GM19035 (cell line): Measurements from ENCODE around the gene LZTS2.

ENCODE experiments used
- ATAC-seq: cut with Tn5 transposase; IDR thresholded peaks from one replicate; pipeline ENCODE4 v1.9.1; 2021; ENCODE audit not compliant: unreplicated experiment

The LZTS2 gene

DNA sequence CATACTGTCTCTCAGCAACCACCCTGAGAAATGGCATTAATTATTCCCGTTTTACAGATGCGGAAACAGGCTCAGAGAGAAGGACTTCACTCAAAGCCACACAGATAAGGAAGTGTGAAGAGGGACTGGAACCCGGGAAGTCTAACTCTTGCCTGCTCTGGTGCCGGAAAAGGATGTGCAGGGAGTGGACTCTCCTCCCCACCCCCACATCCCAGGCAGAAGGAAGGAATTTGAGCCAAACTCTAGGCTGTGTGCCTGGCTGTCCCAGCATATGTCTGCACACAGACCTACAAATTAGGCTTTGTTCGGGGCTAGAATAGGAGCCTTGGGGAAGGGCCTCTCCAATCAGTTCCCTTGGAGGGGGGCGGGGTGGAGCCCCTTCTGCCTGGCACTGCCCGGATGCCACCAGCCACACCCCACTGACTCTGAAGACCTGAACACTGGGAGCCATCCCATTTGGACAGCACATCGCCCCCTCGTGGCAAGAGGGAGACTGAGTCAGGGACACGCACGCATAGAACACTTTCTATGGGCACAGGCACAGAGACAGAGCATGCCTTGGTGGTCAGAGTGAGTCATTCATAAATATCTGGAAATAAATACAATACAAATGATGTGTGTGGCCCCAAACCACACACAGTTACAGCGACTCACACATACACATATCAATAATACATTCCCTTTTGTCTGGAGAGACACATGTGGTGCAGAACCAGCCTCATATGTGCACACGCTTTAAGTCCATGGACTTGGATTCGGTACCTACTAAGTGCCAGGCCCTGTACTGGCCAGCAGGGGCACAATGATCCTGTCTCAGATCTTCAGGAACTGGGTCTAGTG, 13.1 kb downstream of the LZTS2 start:
- ATAC-seq = peak; percentile 75

DNA sequence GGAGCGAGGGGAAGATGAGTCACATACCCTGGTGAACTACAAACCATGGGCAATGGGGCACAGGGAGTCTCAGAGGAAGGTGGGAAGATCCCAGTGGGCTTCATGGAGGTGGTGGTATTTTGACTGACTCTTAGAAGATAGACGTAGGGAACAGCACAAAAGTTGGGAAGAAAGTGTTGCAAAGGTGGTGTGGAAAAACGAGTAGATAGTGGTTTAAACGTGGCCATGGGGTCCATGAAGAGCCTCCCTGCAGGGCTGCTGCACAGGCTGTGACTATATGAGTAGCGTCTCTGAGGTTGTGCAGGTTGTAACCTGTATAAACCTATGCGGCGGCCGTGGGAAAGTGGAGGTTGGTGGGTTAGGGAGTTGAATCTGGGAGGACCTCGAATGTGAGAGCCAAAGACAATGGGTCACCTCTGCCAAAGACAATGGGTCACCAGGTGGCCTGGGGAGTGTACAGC, 13.8 kb downstream of the LZTS2 start:
- no peak for ATAC-seq

DNA sequence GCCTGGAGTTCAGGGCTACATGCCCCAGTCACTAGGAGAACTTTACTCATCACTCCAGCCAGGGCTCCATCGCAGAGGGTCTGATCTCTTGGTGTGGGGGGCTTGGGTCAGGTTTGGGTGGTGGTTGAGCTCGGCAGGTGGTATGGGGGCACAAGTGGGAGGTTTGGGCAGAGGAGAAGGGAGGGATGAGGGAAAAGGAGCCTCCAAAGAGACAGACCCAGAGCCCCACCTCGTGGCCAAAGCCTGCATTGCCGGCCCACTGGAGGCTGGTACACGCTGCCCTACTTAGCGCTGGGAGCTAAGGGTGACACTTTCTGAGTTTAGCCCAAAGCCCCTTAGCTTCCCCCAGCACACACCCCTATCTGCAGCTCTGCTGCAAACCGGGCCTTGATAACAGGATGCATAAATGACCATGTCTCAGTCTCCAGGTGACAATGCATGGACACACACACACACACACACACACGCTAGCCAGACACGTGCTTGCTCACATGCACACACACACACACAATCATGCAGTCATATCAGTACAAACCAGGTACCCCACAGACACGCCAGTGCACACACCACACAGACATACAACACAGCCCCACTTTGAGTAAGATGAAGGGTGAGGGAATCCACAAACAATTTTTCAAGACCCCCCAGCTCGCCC, 14.7 kb downstream of the LZTS2 start:
- ATAC-seq = no peak

DNA sequence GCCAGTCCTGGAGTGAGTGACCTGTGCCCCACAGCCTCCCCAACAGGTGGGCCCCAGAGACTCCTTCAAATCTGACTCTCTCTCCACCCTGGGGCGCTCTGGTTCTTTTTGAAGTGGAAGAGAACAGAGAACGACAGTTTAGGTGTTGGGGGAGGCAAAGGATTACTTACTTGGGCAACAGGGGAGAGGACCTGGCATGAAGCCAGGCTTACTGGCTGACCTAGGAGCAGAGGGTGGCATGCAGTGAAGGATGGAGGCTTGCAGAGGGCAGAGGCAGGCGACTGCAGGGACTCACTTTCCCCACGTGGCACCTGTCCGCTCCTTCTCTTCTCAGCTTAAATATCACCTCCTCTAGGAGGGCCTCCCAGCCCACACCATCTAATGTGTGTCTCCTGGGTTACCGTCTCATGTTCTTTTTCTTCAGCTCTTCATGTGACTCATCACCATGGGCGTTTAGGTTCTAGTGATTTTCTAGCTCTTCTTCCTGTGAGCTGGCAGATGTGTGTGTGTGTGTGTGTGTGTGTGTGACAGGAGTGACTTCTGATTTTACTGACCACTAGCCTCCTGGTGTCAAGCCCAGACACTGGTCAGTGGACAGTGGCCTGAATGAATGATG, 15.5 kb downstream of the LZTS2 start:
- no peak for ATAC-seq

DNA sequence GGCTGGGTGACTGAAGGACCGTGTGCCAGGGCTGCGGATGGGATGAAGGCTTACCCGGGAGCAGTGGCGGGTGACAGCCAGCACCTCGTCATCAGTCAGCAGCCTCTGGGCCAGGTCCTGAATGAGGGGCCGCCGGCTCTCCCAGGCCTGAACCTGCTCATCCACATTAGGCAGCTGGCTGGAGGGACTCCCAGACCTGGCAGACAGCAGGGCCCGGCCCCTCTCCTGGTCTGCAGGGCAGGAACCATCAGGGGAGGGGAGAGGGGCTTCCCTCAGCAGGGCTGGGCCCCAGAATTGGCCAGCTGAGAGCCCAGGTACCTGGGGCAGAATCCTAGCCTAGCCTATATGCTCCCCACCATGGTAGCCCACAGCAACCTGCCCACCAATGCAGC, 16.0 kb downstream of the LZTS2 start:
- ATAC-seq = no peak

DNA sequence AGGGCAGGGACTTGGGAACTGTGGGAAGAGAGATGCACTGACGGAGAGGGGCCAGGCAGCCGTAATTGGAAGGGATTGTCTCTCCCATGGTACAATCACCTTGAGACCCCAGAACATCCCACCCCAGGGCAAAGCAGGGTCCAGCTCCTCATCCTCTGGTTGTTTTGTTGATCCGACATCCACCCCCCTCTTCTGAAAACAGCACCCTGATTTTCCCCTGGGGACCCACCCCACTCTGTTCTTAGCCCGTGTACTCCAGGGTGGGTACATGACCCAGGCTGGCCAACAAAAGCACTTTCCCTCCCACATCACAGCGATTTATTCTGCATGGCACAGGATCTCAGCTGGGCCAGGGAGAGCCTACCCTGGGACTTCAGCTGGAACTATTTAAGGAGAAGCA, 17.2 kb downstream of the LZTS2 start:
- no peak for ATAC-seq

DNA sequence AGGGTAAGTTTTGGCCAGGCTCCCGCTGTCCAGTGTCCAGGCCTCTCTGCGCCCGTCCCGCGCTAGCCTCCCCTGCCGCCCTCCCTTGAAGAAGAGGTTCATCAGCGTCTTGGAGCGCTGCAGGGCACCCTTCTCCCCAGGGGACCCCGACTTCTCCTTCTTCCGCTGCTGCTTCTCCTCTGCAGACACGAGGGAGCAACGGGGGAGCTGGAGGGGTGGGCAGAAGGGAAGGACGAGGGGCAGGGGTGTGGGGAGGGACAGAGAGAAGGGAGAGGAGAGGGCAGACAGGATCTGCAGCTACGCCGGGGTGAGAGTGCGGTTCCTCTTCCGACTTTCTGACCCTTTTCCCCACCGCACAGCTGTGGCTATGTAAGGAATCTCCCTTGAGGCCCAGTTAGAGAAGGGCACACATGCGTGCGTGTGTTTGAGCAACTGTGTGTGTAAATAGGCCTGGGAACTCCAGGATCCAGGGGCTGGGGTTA, 18.6 kb downstream of the LZTS2 start:
- no peak for ATAC-seq

DNA sequence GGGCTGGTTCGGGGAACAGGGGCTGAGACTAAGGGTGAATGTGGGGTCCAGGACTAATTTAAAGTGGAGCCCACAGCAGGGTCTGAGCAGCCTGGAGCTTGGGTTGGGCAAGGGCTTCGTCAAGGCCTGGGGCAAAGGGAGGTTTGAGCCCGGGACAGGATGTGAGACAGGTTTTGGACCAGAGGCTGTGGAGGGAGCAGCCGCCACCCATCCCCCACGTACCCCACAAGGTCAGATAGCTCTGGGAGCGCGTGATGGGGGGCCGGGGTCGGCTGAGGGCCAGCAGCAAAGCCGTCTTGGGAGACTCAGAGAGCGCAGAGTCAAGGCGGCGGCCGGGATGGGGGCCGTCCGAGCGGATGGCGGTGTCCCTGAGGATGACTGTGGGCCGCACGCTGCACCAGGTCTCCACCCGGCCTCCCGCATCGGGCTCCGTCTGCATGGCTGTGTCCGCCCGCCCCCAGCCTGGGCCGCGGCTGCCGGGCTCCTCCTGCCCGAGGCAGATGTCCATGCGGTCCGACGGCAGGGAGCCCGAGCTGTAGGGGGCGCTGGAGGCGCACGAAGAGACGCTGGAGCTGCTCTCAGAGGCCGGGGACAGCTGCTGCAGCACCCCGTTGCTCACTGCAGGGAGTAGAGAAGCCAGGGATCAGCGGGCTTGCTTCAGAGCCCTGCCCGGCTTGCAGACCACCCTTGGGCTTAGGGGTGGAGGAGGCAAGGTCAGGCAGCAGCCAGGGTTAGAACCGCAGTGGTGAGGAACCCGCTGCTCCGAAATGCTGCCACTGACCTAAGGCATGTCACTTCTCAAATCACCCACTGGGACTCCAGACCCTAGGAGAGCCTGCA, 19.2 kb downstream of the LZTS2 start:
- ATAC-seq = no peak

DNA sequence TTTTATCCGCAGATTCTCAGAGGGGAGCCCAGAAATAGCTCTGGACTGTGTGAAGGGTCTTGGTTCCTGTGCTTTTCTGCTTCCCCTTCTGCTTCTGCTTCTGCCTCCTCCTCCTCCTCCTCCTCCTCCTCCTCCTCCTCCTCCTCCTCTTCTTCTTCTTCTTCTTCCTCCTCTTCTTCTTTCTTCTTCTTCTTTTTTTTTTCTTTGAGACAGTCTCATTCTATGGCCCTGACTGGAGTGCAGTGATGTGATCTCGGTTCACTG, 19.8 kb downstream of the LZTS2 start:
- ATAC-seq = no peak

DNA sequence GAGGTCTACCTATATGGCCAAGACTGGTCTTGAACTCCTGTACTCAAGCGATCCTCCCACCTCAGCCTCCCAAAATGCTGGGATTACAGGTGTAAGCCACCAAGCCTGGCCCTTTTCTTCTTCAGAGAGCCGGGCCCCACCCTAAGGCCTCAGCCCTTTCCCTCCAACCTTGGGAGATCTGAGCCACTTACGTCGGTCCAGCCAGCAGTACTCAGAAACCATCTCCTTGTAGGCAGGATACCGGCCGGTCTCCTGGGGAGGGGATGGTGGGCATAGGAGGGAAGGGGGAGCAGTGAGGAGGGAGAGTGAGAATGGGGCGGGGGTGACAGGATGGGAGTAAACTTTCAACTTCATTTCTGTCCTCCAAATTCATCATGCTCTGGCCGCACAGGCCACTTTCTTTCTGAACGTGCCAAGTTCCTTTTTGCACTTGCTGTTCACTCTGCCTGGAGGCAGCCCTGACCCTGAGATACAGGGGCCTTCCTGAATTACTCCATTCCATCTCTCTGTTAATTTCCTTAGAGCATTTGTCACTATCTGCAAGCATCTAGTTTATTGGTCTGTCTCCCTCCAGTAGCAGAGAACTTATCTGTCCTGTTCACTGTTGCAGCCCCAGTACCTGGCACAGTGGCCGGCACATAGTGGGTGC, 20.9 kb downstream of the LZTS2 start:
- ATAC-seq = no peak

DNA sequence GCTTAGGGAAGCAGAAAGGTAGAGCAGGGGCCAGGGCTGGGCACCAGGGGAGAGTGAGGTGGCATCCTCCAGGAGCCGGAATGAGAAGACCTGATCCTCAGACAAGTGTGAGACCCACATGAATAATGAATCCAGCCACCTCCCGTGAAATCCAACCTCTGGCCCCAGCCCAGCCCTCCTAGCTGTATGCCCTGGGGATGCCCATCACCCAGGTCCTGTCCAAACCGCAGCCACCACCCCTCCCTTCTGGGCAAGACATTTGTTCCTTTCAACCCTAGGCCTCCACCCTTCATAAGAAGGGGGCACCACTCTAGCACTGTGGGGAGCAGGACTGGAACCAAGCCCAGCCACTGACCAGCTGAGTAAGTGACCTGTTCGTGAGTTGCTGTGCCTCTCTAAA, 21.6 kb downstream of the LZTS2 start:
- ATAC-seq = no peak

DNA sequence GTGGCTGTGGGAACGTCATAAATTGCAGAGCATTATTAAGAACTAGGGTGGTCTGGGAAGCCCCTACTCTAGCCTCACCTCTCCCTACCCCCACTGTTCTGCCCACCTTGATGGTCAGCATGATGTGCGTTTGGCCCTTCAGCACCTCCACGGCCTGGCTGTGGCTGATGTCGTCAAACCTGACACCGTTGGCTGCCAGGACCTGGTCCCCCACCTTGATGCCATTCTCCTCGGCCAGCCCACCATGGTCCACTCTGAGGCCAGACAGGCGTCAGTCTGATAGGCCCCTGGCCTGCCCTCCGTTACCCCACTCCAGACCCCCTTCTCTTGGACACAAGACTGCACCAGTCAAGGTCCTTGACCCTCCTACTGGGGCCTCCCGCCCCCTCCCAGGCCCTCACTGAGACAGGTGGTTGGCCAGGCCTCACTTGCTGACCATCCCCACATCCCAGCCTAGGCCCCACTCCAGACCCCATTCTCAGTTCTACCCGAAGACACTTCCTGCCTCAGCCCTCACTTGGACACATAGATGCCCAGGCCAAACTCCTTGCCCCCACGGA, 22.2 kb downstream of the LZTS2 start:
- no peak for ATAC-seq

DNA sequence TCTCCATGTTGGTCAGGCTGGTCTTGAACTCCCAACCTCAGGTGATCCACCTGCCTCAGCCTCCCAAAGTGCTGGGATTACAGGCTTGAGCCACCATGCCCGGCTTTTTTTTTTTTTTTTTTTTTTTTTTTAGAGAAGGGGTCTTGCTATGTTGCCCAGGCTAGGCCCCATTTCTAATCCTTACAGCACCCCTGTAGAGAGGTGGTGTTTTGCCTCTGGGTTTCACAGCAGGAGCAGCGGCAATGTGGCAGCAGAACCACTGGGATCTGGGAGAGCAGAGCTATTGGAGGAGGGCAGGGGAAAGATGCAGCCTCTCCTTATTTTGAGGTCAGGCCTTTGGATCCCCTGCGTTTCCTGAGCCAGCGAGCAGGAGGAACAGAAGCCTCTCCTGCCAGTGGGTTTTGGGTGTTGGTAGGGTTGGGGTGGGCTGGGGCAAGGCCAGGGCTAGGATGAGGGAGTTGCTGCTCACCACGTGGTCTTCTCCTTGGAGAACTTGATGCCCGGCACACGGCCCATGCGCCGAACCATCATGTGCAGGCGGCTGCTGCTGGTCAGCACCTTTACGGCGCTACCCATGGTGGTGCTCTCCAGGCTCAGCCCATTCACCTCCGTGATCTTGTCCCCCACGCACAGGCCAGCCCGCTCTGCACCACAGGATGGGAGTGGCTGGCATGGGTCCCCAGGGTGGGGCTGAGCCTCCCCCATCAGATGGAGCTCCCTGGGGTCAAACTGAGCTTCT, 23.5 kb downstream of the LZTS2 start:
- ATAC-seq = no peak

DNA sequence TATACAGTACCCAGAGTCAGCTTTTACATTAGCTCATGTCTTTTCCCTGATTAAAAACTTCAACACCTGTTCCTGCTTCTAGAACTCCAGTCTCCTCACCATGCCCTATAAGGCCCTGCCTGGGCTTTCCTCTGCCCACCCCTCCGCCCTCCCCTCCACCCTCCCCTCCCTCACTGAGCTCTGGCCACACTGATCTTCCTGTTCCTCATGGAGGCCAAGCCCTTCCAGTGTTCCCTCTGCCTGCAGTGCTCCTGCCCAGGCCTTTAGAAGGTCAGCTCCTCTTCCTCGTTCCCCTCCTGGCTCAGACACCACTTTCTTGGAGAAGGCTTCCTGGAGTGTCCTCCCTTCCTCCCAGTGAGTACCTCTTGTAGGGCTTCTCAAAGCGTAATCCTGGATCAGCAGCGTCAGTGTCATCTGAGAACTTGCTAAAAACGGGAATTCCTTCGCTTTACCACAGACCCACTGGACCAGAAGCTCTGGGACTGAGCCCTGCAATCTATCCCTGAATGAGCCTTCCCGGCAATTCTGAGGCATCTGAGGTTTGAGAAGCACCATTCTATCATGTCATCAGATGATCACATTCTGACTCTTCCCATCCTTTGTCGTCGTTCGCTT, 27.6 kb downstream of the LZTS2 start:
- ATAC-seq = no peak

DNA sequence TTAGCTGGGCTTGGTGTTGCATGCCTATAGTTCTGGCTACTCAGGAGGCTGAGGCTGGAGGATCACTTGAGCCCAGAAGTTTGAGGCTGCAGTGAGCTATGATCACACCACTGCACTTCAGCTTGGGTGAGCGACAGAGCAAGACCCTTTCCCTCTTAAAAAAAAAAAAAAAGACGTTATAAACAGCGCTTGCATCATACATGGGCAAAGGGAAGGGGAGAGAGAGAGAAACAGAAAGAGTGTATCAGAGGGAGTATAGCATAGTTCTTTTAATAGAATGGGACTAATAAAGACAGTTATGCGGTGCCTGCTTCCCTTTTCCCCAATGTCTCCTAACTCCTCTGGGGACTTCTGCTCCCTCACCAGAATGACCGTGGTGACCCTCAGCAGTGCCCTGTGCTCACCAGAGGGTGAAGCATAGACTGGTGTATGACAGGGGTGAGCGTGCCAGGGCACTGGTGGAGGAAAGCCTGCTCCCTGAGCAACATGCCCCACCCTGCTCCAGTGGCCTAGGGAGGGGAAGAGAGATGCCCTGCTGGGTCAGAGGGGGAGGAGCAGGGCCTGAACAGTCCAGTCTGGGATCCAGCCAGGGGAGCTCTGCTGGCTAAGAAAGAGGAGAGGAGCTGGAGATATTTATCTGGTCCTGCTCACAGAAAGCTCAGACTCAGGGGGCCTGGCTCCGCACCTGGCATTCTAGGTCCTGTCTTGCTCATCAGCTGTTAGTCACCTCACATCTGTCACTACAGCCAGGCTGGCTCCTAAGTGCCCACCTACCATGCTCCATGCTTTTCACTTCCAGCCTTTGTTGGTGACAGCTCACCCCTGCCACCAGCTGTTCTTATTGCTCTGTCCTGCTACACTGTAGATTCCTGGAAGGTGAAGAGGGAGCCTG, 29.1 kb downstream of the LZTS2 start:
- ATAC-seq = no peak

DNA sequence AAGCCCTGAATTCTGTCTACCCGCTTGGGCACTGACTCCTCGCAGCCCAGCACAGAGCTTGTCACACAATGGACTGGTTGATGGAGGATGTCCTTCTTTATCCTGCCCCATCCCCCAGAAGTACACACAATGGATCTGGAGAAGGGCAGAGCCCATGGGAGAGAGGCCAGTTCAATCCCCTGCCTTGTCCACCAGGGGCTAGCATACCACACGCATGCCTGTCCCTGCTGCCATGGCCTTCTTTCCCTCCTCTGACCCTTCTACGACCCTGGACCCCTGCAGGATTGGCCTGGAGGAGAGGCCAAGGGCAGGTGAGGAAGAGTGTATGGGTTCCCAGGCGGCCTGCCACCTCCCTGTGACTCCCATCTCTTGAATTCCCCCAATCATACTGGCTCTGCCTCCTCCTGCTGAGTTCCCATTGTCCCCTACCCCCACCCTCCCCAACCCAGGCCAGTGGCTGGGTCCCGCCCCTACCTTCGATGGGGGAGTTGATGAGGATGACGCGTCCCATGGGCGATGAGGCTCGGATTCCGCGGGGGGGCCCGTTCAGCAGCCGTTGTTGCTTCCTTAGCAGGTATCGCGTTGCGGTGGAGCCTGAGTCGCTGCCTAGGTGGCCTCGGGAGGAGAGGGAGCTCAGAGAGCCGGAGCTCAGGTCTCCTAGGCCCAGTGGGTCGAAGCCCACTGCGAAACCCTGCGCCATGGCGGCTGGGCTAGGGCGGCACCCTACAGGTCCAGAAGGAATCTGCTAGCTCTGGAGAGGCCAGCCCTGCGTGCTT, 30.1 kb downstream of the LZTS2 start:
- no peak for ATAC-seq

DNA sequence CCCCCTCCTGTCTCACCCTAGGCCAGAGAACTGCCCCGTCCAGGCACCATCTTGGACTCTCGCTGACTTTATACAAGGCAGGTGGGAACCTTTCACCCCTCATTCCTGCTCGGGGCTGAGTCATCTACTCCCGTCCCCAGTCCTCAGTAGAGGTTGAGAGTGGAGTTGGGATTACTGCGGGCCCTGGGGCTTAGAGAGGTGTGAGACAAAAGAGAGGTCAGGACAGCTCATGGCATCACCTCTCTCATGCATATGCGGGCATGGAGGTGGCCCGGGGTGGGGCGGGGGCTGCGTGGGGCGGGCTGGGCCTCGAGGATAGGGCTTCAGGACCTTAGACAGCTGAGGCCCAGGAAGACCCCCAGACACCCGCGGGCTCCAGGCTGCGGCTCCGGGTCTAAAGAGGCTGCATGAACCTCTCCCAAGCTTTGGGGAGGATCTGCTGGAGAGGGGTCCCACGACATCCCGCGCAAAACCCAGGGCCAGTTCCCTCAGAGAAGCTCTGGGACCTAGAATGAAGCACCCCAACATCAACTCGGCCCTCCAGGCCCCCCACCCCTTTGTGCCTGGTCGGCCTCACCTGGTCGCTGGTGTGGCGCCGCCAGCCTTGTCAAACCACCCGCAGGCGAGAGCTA, 31.0 kb downstream of the LZTS2 start:
- ATAC-seq = no peak
